ENCODE results near the gene RAP2A.

Gene RAP2A

GRCh38 chr13:97422118-97423054 is 11.6 kb upstream of the RAP2A start:
- DNase-seq (ENCODE audit: low spot score) (no peak), FAIRE-seq (no peak)

GRCh38 chr13:97423300-97424045 is 10.5 kb upstream of the RAP2A start:
- FAIRE-seq: no peak

GRCh38 chr13:97425590-97425989 is 8.4 kb upstream of the RAP2A start:
- no peak for DNase-seq (ENCODE audit: low spot score)
- no peak for FAIRE-seq

More at GRCh38 chr13:97423300-97424045, 10.5 kb upstream of the RAP2A start:
- DNase-seq (ENCODE audit: low spot score): no peak

- FAIRE-seq (no peak), DNase-seq (ENCODE audit: low spot score) (no peak)
Measured at GRCh38 chr13:97426695-97427094, 7.3 kb upstream of the RAP2A start.

GRCh38 chr13:97429681-97430081 is 4.3 kb upstream of the RAP2A start:
- no peak for FAIRE-seq
- DNase-seq (ENCODE audit: low spot score): no peak

- DNase-seq (ENCODE audit: low spot score) (no peak), FAIRE-seq (no peak)
Measured at GRCh38 chr13:97430296-97430695, 3.7 kb upstream of the RAP2A start.

GRCh38 chr13:97431171-97431764 is 2.7 kb upstream of the RAP2A start:
- DNase-seq (ENCODE audit: low spot score): no peak
- no peak for FAIRE-seq

- FAIRE-seq (no peak), DNase-seq (ENCODE audit: low spot score) (no peak)
Measured at GRCh38 chr13:97432232-97432916, 1.6 kb upstream of the RAP2A start.

- peak; percentile 82 for DNase-seq (ENCODE audit: low spot score)
- FAIRE-seq: no peak
Measured at GRCh38 chr13:97432917-97433726, 847 bp upstream of the RAP2A start.

- FAIRE-seq (no peak), DNase-seq (ENCODE audit: low spot score) (no peak)
Measured at GRCh38 chr13:97434397-97435201, 630 bp downstream of the RAP2A start.

- FAIRE-seq: no peak
Measured at GRCh38 chr13:97435323-97435722, 1.4 kb downstream of the RAP2A start.

GRCh38 chr13:97435794-97436193 is 1.8 kb downstream of the RAP2A start:
- DNase-seq (ENCODE audit: low spot score): no peak
- FAIRE-seq: no peak

More at GRCh38 chr13:97435323-97435722, 1.4 kb downstream of the RAP2A start:
- DNase-seq (ENCODE audit: low spot score): no peak

- DNase-seq (ENCODE audit: low spot score) (no peak), FAIRE-seq (no peak)
Measured at GRCh38 chr13:97436845-97437244, 2.9 kb downstream of the RAP2A start.

GRCh38 chr13:97437729-97438128 is 3.8 kb downstream of the RAP2A start:
- no peak for DNase-seq (ENCODE audit: low spot score)
- no peak for FAIRE-seq

- no peak for DNase-seq (ENCODE audit: low spot score)
- no peak for FAIRE-seq
Measured at GRCh38 chr13:97438856-97439595, 5.1 kb downstream of the RAP2A start.

GRCh38 chr13:97440598-97441170 is 6.7 kb downstream of the RAP2A start:
- no peak for FAIRE-seq
- no peak for DNase-seq (ENCODE audit: low spot score)

- DNase-seq (ENCODE audit: low spot score) (no peak), FAIRE-seq (no peak)
Measured at GRCh38 chr13:97441368-97441767, 7.4 kb downstream of the RAP2A start.

- DNase-seq (ENCODE audit: low spot score): no peak
- FAIRE-seq: no peak
Measured at GRCh38 chr13:97445522-97446187, 11.7 kb downstream of the RAP2A start.

All from urothelium cell line (cell line).